ENCODE results near the gene EHHADH.

EHHADH gene

DNA sequence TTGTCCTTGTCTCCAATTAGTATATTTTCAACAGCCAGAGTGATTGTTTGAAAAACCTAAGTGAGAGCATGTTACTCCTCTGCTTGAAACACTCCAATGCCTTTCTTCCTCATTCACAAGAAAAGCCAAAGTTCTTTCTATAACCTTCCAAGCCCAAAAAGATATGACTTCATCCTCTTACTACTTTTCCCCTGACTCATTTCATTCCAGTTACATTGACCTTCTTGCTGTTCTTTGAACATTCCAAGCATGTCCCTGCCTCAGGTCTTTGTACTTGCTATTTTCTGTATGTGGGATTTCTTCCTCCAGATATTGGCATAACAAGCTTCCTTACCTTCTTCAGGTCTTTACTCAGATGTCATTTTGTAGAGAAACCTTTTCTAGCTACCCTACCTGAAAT is 28.3 kb downstream of the EHHADH start:
- TF ChIP-seq, protein P1, sequence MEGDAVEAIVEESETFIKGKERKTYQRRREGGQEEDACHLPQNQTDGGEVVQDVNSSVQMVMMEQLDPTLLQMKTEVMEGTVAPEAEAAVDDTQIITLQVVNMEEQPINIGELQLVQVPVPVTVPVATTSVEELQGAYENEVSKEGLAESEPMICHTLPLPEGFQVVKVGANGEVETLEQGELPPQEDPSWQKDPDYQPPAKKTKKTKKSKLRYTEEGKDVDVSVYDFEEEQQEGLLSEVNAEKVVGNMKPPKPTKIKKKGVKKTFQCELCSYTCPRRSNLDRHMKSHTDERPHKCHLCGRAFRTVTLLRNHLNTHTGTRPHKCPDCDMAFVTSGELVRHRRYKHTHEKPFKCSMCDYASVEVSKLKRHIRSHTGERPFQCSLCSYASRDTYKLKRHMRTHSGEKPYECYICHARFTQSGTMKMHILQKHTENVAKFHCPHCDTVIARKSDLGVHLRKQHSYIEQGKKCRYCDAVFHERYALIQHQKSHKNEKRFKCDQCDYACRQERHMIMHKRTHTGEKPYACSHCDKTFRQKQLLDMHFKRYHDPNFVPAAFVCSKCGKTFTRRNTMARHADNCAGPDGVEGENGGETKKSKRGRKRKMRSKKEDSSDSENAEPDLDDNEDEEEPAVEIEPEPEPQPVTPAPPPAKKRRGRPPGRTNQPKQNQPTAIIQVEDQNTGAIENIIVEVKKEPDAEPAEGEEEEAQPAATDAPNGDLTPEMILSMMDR (IDR thresholded peaks at IDR 0.05; ENCODE audit: low read depth, low read length, missing control alignments): no peak
- DNase-seq (ENCODE audit: extremely low read depth, low read depth): no peak
- no peak overlapping the region for H3K4me3 ChIP-seq (replicated peaks; ENCODE audit: low read depth, low read length)

DNA sequence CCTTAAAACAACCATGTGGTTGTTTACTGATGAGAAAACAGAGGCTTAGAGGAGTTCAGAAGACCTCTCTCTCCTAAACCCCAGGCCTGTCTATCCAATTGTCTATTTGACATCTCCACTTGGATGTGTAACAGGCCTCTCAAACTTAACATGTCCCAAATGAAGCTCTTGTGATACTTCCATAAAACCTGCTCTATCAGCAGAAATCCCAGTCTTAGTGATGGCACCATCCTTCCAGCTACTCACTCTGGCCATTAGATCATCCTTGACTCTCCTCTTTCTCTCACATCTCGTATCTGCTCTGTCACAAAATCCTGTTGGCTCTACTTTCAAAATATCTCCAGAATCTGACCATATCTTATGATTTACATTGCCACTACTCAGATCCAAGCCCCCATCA is 28.8 kb downstream of the EHHADH start:
- DNase-seq (ENCODE audit: extremely low read depth, low read depth): no peak
- no peak overlapping the region for H3K4me3 ChIP-seq (replicated peaks; ENCODE audit: low read depth, low read length)
- TF ChIP-seq, protein P1 (IDR thresholded peaks at IDR 0.05; ENCODE audit: low read depth, low read length, missing control alignments): no peak

DNA sequence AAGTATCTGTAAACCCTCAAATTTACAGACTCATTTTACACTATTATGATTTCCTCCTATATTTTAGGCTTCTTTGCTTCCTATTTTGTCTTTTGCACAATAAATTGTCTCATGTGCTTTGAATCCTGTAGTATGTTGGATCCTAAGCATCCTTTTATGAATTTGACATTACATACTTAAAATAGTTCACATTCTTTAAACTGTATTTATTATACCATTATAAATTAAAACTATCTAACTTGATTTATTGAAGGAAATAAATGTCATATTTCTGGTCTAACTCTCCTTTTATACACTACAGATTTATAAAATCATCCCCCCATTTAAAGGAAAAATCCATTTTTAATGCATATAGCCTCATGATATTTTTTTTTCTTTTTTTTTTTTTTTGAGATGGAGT is 32.6 kb downstream of the EHHADH start:
- no peak for DNase-seq (ENCODE audit: extremely low read depth, low read depth)
- TF ChIP-seq, protein P1 (IDR thresholded peaks at IDR 0.05; ENCODE audit: low read depth, low read length, missing control alignments): no peak
- H3K4me3 ChIP-seq (replicated peaks; ENCODE audit: low read depth, low read length): no peak overlapping the region

DNA sequence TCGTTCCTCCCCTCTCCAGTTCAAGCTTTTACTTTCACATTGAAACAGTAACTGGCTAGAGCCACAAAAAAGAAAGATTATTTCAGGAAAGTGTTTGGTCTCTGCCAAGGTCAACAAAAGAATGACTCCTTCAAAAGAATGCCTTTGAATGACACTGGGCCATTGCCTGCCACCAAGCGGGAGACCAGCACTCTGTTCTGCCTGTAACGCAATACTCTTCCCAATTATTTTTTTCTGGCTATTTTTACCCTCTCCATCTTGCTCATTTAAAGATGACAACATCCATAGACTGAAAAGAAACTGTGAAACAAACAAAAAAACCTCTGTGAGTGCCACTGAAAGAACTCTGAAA is 37.3 kb downstream of the EHHADH start:
- DNase-seq (ENCODE audit: extremely low read depth, low read depth): no peak
- no peak overlapping the region for H3K4me3 ChIP-seq (replicated peaks; ENCODE audit: low read depth, low read length)
- TF ChIP-seq, protein P1 (IDR thresholded peaks at IDR 0.05; ENCODE audit: low read depth, low read length, missing control alignments): no peak

DNA sequence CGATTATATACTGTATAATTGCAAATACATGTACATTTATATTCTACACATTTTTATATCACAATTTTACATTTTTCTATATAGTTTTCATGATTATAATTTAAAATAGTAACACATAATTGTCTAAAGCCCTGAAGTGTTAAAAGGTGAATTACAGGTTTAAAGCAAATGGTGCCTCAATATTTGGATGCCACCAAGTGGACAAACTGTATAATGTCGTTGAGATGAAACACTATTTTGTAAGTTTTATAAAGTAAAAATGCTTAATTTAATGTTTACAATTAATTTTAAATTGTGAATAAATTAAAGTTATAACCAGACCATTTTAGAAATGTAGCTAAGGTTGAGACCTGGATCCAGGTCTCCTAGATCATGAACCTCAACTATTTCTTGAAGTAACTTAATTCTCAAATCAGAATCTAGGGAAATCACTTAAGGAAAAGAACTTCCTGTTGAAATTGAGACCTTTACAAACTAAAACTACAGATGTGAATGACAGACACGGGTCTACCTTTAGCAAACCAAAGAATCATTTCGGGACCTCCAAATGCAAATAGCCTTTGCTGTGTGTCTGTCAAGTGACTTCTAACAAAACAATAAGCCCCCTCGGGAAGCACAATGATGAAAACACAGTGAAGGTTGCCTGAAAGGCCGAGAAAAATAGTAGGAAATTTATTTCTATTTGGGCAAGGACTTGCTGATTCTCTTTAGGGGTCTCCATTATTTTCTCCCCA is 37.8 kb downstream of the EHHADH start:
- TF ChIP-seq, protein P1 (IDR thresholded peaks at IDR 0.05; ENCODE audit: low read depth, low read length, missing control alignments): no peak
- no peak overlapping the region for H3K4me3 ChIP-seq (replicated peaks; ENCODE audit: low read depth, low read length)
- DNase-seq (ENCODE audit: extremely low read depth, low read depth): no peak

DNA sequence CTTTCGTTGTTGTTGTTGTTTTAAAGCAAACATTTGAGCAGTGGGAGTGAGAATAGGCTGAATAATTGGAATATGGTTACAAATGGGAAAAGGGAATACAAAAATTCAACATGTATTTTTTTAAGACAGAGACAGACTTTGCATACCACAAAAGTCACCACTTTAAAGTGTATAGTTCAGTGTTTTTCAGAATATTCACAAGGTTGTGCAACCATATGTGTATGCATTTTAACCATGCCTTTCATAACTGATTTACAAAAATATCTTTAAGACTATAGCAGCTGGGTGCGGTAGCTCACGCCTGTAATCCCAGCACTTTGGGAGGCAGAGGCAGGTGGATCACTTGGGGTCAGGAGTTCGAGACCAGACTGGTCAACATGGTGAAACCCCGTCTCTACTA is 41.3 kb downstream of the EHHADH start:
- DNase-seq (ENCODE audit: extremely low read depth, low read depth): no peak
- no peak overlapping the region for H3K4me3 ChIP-seq (replicated peaks; ENCODE audit: low read depth, low read length)
- TF ChIP-seq, protein P1 (IDR thresholded peaks at IDR 0.05; ENCODE audit: low read depth, low read length, missing control alignments): no peak

DNA sequence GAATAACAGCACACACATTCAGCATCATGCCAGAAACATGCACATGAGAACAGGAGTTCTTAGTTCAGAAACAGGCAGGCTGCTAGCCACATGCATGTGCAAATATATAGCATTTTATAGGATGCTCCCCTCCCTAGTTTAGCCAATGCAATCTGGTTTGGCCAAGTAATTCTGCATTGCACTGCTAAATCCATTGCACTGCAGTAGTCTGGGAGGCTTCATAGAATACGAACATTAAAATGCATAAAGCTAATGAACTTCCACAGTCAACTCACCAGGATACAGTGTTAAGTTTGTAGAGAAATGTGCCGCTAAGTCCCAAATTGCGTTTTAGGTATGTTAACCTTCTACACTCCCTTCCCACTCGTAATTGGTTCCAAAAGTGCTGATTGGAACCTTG is 41.8 kb downstream of the EHHADH start:
- no peak overlapping the region for H3K4me3 ChIP-seq (replicated peaks; ENCODE audit: low read depth, low read length)
- no peak for DNase-seq (ENCODE audit: extremely low read depth, low read depth)
- TF ChIP-seq, protein P1 (IDR thresholded peaks at IDR 0.05; ENCODE audit: low read depth, low read length, missing control alignments): no peak

Measured in HFF-Myc (cell line).